GM19455 (cell line): ENCODE results near the gene ZC3H18.

Source experiments
- ATAC-seq: cut with Tn5 transposase; IDR thresholded peaks from one replicate; pipeline ENCODE4 v1.9.1; 2021; ENCODE audit not compliant: unreplicated experiment

Gene ZC3H18

GRCh38 chr16:88548985-88549384 lies 21.2 kb upstream of the ZC3H18 start:
- ATAC-seq: no peak

DNA sequence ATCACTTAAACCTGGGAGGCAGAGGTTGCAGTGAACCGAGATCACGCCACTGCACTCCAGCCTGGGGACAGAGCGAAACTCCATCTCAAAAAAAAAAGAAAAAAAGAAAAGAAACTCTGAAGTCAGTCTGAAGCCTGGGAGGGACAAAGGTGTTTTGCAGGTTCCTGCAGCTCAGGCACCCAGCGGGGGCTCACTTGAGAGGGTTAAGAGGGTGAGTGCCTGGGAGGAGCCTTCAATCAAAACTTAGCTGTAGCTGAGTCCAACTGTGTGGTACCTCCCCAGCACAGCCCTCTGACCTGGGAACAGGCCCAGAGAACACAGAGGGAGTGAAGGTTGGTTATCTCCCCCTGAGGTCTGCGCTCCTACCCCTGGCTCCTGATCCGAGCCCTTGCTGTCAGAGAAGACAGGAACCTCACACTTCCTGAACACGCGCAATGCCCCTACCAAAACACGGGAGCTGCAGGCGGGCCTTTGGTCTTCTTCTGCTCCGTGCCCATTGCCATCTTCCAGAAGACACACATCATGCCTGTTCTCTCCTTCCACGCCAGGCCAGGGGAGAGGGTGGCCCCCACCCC lies 20.4 kb upstream of the ZC3H18 start:
- ATAC-seq: no peak

- no peak for ATAC-seq
Measured at GRCh38 chr16:88550246-88550661, 19.9 kb upstream of the ZC3H18 start.

GRCh38 chr16:88552166-88552565 lies 18.0 kb upstream of the ZC3H18 start:
- ATAC-seq: no peak

DNA sequence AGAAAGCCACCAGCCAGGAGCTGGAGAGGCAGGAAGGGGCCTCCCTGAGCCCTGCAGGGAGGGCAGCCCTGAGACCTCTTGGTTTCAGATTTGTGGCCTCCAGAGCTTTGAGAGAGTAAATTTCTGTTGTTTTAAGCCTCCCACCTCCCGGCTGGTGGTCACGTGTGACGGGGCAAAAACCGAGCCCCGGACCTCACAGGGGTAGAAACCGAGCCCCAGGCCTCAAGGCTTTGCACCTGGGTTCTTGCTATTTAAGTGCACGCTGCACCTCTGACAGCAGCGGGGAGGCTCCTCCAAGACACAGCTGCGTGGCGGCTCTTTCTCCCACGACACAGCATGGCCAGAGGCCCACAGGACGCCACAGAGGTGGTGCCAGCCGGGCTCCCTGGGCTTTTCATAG lies 17.4 kb upstream of the ZC3H18 start:
- peak; percentile 59 for ATAC-seq

- no peak for ATAC-seq
Measured at GRCh38 chr16:88553739-88554138, 16.5 kb upstream of the ZC3H18 start.

DNA sequence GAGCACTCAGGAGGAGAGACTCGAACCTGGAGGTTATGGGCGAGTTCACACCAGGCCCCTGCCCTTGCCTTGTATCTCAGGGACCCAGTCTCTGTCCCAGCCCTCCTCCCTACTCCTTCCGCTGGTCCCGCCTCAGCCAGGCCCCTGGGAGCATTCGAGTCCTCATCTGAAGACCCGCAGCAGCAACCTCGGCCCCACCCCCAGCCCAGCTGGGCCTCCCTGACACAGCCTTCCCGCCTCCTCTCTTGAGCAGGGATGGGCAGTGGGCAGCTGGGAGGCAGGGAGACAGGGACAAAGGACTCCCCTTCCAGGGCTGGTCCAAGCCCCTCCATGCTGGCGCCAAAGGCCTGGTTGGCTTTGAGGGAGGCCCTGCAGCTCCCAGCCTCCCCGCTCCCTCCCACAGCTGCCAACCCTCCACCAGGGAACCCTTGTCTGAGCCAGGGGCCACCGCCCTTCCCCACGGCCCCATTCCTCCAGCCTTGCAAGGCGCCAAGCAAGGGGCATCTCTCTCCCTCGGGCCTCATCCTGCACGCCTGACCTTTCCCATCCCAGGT lies 15.4 kb upstream of the ZC3H18 start:
- ATAC-seq: no peak

DNA sequence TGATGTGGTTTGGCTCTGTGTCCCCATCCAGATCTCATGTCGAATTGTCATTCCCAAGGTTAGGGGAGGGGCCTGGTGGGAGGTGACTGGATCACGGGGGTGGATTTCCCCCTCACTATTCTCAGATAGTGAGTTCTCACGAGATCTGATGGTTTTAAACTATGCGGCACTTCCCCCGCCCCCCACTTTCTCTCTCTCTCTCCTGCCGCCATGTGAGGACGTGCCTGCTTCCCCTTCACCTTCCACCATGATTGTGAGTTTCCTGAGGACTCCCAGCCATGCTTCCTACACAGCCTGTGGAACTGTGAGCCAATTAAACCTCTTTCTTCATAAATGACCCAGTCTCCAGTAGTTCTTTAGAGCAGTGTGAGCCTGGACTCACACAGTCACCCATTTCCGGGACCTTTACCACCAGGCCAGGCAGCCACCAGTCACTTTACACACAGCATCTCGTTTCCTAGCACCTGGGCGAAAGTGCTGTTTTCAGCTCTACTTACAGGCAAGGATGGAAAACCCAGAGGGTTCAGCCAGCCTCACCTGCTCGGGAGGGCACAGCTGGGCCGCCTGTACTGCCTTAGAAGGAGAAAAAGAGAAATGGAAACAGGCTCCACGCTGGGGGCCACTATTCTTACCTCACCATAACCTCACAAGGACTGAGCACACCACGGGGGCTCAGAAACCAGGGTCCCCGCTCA lies 13.8 kb upstream of the ZC3H18 start:
- ATAC-seq: no peak

DNA sequence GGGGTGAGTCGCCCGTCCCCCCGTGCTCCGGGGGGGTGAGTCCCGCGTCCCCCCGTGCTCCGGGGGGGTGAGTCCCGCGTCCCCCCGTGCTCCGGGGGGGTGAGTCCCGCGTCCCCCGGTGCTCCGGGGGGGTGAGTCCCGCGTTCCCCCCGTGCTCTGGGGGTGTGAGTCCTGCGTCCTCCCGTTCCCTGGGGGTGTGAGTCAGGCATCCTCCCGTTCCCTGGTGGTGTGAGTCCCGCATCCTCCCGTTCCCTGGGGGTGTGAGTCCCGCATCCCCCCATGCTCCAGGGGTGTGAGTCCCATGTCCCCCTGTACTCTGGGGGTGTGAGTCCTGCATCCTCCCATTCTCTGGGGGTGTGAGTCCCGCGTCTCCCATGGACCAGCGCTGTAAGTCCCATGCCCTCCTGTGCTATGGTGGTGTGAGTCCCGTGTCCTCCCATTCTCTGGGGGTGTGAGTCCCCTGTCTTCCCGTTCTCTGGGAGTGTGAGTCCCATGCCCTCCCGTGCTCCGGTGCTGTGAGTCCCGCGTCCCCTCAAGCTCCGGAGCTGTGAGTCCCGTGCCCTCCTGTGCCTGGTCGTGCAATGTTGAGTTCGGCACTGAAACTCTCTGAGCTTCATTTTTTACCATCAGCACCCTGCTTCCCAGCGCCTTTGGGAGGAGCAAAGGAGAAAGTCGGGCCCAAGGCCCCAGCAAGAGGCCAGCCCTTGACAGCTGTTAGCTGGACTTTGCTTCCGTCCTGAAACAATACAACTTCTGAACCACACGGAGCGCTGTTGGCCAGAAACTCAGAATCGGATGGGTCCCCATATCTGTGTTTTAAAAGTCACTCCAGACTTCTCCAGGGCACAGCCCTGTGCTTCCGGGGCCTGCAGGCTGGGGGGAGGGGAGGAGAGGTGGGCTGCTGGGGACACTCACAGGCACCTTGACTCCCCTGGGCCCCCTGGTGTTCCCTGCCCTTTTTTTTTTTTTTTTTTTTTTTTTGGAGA lies 11.5 kb upstream of the ZC3H18 start:
- ATAC-seq: no peak

- no peak for ATAC-seq
Measured at GRCh38 chr16:88560714-88561484, 9.3 kb upstream of the ZC3H18 start.

DNA sequence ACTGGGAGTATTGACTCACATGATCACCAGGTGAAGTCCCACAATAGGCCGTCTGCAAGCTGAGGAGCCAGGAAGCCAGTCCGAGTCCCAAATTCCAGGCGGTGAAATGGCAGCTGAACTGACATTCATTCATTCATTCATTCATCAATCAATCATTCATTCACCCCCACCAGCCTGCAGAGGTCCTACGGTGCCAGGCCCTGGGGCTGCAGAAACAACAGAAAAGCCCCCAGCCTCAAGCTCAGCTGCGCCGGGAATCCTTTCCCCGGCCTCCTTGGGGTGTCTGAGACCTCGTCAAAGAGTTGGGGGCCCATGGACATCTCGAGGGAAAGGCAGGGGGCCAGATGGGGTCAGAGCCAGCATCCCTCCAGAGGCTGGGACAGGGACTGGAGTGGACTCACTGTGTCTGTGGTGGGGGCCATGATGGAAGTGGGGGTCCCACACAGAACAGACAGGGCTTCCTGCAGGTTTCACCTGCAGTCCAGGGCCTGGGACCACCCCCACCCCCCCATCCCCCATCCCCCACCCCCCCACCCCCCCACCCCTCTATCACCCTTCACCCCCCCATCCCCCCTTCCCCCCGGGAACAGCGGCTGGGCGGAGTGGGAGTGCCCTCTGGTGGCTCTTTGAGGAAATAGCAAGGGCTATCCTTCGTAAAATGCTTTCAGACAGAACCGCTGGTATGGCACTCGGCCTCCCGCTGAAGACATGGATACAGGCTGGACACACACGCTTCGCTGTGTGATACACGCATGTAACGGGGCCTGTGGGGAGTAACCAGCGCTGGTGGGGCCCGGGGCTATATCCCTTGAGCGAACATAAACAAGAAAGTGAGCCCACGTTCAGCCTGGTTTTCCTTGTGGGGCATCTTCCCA lies 8.5 kb upstream of the ZC3H18 start:
- no peak for ATAC-seq

DNA sequence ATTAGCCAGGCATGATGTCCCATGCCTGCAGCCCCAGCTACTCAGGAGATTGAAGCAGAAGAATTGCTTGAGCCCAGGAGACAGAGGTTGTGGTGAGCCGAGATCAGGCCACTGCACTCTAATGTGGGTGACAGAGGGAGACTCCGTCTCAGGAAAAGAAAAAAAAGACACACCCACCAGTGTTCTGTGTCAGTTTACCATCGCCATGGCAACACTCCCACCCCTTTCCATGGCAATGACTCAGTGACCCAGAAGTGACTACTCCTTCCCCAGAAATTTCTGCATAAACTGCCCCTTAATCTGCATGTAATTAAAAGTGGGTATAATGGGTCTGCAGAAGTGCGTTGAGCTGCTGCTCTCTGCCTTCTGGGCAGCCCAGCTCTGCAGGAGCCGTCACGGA lies 4.0 kb upstream of the ZC3H18 start:
- no peak for ATAC-seq

DNA sequence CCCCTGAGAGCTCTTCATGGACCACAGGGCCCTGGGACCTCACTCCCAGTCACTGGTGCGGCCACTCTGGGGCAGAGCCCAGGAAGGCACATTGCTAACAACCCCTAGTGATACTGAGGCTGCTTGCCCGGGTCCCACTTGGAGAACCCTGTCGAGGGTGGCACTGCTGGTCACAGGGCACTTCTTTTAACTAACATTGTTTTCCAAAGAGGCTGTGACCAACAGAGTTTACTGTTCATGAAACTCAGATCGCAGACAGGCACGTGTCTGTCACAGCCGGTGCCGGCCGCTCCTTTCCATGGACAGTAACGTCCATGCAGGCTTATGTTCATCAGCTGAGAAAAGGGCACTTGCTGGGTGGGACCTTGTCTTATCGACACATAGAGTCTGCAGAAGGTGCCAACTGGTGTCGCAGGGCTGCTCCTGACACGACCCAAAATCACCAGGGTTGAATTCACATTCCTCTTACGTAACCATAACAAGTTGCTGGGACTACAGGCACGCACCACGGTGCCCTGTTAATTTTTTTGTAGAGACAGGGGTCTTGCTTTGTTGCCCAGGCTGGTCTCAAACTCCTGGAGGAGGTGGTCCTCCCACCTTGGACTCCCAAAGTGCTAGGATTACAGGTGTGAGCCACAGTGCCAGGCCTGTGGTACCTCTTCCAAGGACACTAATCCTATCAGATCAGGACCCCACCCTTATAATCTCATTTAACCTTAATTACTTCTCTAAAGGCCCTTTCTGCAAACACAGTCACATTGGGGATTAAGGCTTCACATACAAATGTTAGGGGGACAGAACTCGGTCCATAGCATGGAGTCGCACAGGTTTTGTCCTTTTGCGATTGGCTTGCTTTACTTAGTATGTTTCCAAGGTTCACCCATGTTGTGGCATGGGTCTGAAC lies 1.2 kb upstream of the ZC3H18 start:
- no peak for ATAC-seq

DNA sequence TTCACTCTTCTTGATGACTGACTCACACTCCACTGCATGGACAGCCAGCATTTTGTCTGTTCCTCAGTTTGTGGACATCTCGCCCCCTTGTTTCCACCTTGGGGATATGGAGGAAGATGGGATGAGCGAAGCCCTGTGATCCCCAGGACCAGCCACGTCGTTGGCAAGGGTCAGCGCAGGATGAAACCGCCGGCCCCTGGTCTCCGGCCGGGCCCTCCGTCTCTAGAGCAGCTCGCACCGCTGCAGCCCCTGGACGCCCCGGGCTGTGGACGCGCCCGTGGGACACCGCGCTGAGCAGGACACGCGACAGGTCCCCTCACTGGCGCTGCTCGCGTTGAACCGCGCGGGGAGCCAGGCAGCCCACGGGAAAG lies 604 bp upstream of the ZC3H18 start:
- peak; percentile 14 for ATAC-seq

GRCh38 chr16:88570691-88571092 lies 489 bp downstream of the ZC3H18 start:
- peak; percentile 40 for ATAC-seq

GRCh38 chr16:88575251-88575650 lies 5.0 kb downstream of the ZC3H18 start:
- no peak for ATAC-seq

DNA sequence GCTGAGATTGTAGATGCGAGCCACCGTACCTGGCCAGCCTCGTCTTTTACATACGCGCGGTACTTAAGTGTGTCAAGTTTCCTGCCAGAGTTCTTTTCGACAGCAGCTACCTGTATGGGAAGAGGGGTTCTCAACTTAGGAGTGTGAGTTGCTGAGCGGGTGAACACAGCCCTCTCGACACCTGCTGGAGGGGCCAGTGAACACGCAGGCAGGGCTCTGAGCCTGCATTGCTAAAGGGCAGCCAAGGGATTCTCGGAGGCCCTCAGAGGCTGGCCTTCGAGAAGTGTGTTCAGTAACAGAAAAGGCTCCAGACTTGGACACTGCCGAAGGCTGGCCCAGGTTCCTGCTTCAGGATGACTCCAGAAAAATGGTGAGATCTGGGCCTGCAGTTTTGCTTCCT lies 6.1 kb downstream of the ZC3H18 start:
- ATAC-seq: no peak

DNA sequence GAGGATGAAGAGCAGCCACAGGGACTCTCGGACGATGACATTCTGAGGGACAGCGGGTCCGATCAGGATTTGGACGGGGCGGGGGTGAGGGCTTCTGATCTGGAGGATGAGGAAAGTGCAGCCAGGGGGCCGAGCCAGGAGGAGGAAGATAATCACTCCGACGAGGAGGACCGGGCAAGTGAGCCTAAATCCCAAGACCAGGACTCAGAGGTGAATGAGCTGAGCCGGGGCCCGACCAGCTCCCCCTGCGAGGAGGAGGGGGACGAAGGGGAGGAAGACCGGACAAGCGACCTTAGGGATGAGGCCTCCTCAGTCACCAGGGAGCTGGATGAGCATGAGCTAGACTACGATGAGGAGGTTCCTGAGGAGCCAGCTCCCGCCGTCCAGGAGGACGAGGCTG lies 7.0 kb downstream of the ZC3H18 start:
- ATAC-seq: no peak
